Activated gamma-delta T cell treated with Interleukin-2 at 50 U/mL for 16 hours (primary cell): ENCODE measurements around the gene WFDC1.

Experiments used
- DNase-seq: peaks from one replicate; pipeline ENCODE4 v3.0.0-alpha.2; 2020

WFDC1 gene

GRCh38 chr16:84274515-84274914 lies 20.2 kb upstream of the WFDC1 start:
- no peak for DNase-seq

- no peak for DNase-seq
Measured at GRCh38 chr16:84275585-84276151, 19.0 kb upstream of the WFDC1 start.

GRCh38 chr16:84277244-84277823 lies 17.3 kb upstream of the WFDC1 start:
- peak; percentile 72 for DNase-seq

GRCh38 chr16:84278333-84278732 lies 16.3 kb upstream of the WFDC1 start:
- DNase-seq = no peak

GRCh38 chr16:84278968-84279367 lies 15.7 kb upstream of the WFDC1 start:
- DNase-seq = no peak

- no peak for DNase-seq
Measured at GRCh38 chr16:84279881-84280280, 14.8 kb upstream of the WFDC1 start.

GRCh38 chr16:84281074-84281473 lies 13.6 kb upstream of the WFDC1 start:
- DNase-seq = no peak

- no peak for DNase-seq
Measured at GRCh38 chr16:84282533-84282932, 12.1 kb upstream of the WFDC1 start.

- no peak for DNase-seq
Measured at GRCh38 chr16:84283314-84284153, 11.1 kb upstream of the WFDC1 start.

- DNase-seq = no peak
Measured at GRCh38 chr16:84284154-84284722, 10.4 kb upstream of the WFDC1 start.

- no peak for DNase-seq
Measured at GRCh38 chr16:84286578-84287240, 8.0 kb upstream of the WFDC1 start.

- no peak for DNase-seq
Measured at GRCh38 chr16:84288902-84289301, 5.8 kb upstream of the WFDC1 start.

- no peak for DNase-seq
Measured at GRCh38 chr16:84291226-84291625, 3.5 kb upstream of the WFDC1 start.

- DNase-seq = no peak
Measured at GRCh38 chr16:84292011-84292410, 2.7 kb upstream of the WFDC1 start.

- no peak for DNase-seq
Measured at GRCh38 chr16:84293406-84293805, 1.3 kb upstream of the WFDC1 start.

GRCh38 chr16:84294117-84294516 lies 561 bp upstream of the WFDC1 start:
- DNase-seq = no peak

- no peak for DNase-seq
Measured at GRCh38 chr16:84295203-84295860, 654 bp downstream of the WFDC1 start.

- no peak for DNase-seq
Measured at GRCh38 chr16:84298376-84298899, 3.8 kb downstream of the WFDC1 start.

- no peak for DNase-seq
Measured at GRCh38 chr16:84299734-84300440, 5.2 kb downstream of the WFDC1 start.

- no peak for DNase-seq
Measured at GRCh38 chr16:84302111-84302954, 7.7 kb downstream of the WFDC1 start.

- no peak for DNase-seq
Measured at GRCh38 chr16:84303023-84303422, 8.3 kb downstream of the WFDC1 start.
